ENCODE measurements around the gene EOMES. TPM values are rescaled to one million over a fixed set of nuclear protein-coding genes. Genes with fewer than 3 reads are reported as not detected.
A peak's percentile ranks its signal among the peaks of the same experiment; 100 is the strongest.

EOMES gene
- polyA plus RNA-seq, 1 donor = 0.18 TPM

DNA sequence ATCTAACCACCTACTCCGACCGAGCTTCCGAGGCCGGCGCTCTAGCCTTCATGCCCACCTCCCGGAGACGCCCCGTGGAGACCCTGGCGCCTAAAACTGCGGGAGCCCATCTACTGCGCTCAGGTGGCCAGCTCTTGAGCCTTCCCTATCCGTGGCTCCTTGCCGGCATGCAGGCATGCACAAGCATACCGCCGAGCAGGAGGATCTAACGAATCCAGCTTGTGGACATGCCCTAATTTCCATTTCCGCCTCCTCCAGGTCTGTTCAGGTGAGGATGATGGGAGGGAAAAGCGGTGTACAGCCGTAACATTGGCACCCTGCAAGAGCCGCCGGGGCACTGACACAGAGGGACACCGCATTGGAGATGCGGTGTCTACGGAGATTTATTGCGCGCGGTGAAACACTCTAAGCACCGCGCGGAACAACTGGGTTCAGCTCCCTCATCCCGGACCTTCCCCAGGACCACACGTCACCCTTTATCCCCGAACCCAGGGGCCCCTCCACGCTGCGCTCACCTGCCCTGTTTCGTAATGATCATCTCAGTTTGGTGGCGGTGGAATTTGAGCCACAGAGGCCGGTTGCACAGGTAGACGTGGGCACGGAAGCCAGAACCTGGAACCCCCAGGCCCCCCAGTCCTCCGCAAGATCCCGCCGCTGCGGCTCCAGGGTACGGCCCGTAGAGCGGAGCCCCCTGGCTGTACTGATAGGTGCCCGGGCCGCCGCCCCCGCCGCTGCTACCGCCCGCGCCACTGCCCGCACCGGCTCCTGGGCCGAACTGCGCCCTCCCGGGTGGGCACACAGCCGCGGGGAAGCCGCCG, 1.0 kb downstream of the EOMES start:
- DNase-seq = no peak

DNA sequence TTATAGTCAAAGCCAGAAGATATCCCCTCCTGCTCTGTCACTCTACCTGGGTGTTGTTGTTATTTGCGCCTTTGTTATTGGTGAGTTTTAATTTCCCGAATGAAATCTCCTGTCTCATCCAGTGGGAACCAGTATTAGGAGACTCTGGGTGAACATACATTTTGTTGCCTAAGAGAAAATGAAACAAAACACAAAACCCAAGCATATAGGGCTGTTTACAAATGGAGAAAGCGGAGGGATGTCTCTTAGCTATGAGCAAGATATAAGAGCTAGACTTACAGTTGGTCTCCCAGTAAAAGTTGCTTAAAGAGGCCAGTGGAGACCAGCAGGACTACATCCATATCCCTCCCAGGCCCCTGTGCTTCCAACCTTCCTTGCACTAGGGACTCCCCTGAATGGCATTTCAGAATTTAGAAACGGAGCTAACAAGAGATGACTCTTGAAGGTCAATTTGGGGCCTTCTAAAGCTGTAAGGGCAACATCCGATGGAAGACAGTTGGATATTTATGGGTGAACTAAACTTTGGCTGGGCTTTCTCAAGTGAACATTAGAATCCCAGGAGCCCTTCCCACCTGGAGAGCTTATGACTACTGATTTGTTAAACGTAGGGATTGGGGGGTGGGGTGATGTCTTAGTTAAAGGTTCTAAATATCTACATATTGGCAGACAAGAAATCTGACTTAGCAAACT, 2.7 kb downstream of the EOMES start:
- DNase-seq = no peak

DNA sequence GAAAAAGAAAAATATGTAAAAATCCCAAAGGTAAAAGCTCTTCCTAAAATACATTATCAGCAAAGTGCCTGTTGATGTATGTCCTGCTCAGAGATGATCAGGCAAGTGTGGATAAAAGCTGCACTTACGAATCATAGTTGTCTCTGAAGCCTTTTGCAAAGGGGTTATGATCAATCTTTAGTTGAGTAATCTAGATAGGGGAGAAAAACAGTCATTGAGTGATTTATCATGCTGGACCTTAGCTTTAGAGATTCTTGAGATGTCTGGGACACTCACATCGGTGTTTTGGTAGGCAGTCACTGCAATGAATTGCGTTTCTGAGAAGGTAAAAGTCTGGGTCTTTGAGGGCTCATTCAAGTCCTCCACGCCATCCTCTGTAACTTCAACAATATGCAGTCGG, 3.7 kb downstream of the EOMES start:
- no peak for DNase-seq

DNA sequence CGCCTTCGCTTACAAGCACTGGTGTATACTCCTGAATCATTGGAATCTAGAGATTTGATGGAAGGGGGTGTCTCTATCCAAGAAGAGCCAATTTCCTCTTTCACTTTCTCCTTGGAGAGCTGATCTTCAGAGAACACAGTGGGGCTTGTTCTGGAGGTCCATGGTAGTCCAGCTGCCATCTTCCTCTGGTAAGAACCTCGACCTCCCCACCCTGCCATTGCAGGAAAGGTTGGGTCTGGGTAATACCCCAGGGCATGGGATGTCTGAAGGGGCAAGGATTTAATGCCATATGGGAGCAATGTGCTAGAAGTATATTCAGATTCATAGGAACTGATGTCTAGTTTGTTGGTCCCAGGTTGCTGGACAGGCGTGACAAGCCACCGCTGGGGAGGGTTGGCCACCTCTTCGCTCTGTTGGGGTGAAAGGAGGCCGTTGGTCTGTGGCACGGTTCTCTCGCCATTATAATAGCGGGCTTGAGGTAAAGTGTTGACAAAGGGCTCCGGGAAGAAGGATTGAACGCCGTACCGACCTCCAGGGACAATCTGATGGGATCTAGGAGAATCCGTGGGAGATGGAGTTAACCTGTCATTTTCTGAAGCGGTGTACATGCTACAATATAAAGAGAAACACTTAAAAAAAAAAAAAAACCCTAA, 4.8 kb downstream of the EOMES start:
- DNase-seq = no peak

DNA sequence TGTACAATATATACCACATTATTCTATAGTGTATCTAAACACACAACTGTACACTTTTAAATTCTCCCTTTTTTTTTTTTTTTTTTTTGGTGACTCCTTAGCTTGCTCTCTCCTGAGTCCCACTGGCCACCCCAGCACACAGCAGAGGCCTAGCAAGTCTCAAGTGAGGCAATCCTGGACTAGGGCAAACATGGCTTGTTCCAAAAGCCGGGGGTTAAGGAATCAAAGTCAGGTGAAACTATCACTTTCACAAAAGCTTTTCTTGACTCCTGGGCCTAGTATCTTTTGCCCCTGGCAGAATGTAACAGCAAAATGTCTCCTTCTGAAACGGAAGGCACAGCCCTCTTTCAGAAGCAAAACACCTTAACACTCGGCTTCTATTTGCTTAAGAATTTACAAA, 5.8 kb downstream of the EOMES start:
- no peak for DNase-seq

DNA sequence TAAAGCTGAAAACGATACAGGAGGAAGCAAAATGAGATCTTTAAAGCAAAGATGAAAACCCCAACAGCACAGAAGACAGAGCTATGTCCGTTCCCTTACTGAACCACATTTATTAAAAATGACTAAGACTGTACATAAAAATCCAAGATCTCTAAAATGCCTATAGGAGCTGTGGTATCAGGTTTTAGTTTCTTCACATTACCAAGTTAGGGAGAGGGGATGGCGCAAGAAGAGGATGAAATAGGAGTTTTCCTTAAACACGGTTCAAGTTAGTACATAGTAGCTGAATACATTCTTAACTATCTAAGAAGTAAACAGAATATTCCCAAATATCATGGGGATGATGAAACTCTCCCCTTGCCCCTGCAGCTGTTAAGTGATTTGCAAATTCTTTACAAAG, 6.3 kb downstream of the EOMES start:
- no peak for DNase-seq

DNA sequence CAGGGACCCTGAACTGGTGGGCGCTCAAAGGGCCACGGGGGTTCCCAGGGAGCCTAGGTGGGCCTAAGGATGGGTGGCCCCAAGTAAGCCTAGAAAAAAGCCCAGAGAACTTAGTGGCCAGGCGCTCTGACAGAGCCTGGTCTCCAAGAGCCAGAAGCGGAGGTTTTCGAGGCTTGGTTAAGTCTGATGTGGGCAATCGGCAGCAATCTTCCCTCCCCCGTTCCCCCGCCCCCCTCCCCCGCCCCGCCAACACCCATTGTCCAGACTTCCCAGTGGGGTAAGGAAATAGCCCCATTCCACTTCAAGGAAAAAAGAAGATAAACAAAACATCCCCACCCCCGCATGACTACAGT, 6.7 kb downstream of the EOMES start:
- no peak for DNase-seq

DNA sequence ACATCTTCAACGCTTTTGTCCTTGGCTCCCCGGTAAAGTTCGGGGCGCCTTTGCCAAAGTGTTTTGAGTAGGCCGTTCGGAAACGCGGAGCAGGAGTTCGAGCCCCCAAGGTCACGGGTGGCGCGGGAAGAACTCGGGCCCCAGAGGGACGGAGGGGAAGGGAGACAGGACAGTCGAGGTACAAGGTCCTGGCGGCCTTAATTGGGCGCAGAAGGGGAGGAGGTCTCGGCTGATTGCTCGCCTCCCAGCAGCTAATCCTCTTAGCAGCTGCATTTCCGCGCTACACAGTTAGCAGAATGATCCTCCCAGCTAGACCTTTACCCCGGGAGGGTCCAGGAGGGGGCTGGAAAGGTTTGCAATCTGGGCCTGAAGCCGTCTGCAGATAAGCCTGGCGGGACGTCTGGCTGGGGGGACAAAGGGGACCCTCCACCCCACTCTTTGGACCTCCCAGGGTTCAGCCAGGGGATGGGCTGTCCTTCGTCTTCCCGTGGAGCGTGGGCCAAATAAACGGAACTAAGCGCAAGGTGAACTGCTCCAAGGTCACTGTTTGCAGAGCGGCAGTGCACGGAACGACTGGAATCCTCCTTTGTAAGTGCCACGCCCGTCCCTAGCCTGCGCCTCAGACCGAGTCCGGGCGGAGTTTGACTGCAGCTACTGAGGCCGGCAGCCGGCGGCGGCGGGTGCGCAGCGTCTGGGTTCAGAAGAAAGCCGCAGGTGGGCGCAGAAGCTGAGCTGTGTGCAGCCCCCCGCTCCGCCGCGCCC, 7.2 kb downstream of the EOMES start:
- no peak for DNase-seq

DNA sequence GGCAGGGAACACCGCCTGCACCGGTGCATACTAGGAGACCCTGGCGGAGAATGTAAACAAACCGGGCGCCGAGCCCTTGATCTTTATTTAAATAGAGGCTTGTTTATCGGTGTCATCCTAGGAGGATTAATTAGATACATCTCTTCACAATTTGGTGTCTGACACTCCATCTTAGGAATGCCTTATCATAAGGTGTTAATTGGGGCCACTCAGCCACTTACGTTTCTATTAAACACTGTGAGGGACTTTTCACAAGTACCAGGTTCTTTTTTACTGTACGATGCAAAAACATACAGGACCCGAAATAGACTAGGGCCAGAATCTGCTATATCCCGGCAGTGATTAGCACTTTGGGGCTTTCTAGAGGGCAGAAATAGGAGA, 8.0 kb downstream of the EOMES start:
- no peak for DNase-seq

DNA sequence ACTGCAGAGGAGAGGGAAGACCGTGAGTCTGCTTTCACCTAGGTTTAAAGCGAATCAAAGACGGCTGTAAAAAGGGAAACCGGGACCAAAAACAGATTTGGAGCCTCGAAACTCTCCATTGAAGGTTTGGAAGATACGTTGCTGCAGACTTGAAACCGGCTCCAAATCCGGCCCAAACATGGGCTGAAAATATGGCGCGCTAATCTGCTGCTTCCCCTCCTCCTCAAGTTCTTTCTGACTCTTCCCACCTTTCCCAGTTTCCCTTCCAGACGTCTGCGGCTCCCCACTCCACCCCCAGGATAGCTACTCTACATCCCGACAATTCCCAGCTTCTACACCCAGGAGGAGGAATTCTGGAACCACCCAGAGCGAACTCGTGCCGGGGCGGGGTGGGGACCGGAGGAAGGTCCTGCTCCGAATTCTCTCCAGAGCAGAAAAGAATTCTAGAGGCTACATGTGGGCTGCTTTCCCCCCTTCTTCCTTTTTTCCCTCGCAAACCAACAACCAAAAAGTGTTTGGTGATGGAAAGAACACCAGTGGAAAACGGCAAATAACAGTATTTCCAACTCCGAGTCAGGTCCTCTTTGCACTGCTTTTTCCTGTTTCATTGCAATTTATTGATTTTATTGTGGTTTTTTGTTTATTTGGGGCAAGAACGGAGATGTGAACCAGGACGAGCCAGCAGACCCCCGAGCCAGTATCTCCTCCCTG, 8.5 kb downstream of the EOMES start:
- no peak for DNase-seq

DNA sequence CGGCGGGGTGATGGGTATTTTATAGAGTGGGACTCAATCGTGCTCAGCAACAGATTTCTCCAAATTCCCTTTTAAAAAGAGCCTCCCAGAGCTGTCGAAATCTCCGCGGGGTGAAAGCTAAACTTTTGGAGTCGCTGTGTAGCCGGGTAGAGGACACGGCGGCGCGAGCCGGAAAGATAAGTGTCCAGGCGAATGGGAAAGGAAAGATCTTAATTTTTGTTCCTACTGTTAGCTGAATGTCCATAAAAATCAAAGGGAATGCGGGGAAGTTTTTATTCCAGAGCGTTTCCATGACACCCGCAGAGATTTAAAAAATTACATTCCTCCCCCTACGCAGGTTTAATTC, 9.1 kb downstream of the EOMES start:
- no peak for DNase-seq

DNA sequence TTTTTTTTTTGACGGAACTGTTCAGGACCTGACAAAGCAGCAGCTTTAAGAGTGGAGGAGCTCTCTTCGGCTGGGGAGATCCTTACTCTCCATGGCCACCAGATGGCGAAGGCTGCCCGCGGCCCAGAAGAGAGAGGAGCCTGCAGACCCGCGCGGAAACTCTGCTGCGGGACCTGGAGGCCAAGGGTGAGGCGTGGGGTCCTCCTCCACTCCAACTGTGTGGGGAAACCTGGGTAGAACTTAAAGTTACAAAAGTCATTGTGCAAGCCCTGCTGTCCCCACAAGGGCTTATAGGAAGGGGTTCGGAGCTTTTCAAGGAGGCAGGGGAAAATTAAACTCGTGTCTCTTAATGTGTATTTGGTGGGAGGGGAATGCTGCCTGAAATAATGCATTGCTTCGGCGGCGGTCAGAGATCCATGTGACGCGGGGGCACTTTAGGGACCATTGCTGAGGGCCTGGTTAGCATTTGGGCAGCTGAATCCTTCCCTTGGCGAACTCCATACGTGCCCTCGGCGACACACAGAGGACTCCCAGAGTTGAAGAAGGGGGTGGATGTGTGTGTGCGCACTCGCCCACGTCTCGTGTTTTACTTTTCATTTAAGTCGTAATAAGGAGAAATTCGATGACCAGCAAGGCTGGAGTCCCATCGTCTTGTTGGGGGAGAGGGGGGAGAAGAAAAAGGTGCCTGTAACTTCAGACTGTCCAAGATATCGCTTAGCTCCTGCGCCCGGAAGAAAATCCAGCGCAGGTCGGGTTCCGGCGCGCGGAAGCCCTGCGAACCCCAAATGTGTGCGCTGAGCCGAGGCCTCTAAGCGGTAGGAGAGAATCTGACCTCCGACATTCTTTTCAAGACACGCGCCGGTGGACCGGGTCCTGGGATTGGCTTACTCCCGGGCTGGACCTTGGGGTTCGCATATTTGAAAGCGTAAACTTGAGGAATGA, 9.7 kb downstream of the EOMES start:
- DNase-seq = peak; percentile 81

DNA sequence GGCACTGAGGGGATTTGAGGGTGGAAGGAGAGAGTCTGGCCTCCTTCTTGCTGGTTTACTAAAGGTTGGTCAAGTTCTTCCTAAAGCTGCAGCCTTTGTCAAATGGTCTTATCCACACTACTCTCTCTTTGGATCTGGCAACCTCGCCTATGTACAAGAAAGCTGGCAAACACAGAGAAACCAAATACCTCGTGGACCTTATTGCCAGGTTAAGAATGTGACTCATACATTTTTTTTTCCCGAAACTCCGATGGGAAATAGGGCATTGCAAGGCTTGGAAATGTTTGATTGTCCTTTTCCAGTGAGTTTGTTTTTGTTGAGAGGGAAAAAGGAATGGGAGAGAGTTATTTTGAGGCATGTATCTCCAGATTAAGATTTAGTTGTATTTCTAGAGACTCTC, 13.9 kb downstream of the EOMES start:
- no peak for DNase-seq

DNA sequence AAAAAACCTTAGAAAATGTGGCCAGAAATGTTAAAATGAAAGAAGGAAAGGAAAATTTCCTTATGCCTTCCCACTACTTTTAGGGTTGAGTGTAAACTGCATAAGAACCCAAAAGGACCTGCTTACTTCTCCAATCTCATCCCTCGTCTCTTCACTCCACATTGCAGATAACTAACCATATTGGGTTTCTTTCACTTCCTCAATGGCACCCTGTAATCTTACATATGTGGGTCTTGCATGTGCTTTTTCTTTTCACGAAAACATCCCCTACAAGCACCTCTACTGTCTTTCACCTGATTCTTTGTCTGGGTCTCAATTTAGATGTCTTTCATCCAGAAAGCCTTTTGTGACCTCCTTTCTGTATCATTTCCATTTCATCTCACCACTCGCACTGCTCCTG, 23.1 kb downstream of the EOMES start:
- DNase-seq = no peak

DNA sequence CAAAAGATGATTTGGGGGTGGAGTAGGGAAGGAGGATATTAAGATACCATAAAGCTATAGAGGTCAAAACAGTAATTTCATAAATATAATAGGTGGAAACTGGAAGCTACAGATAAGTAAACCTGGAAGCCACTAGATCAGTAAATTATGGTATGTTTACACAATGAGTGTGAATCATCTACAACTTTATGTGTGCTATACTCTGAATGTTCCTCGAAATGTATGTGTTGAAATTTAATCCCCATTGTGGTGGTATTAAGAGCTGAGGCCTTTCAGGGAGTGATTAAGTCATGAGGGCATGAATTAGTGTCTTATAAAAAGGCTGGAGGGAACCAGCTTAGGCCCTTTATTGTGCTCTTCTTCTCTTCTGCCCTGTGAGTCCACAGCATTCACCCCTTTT, 25.2 kb downstream of the EOMES start:
- no peak for DNase-seq

DNA sequence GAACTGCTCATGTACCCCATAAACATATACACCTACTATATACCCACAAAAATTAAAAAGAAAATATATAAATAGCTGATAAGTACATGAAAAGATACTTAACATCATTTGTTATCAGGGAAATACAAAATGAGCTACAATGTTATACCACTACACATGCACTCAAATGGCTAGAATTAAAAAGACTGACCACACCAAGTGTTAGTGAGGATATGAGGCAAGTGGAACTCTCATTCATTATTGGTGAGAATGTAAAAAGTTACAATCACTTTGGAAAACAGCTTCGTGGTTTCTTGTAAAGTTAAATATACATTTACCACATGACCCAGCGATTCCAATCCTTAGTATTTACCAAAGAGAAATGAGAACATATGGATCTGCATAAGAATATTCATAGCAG, 26.5 kb downstream of the EOMES start:
- DNase-seq = no peak

DNA sequence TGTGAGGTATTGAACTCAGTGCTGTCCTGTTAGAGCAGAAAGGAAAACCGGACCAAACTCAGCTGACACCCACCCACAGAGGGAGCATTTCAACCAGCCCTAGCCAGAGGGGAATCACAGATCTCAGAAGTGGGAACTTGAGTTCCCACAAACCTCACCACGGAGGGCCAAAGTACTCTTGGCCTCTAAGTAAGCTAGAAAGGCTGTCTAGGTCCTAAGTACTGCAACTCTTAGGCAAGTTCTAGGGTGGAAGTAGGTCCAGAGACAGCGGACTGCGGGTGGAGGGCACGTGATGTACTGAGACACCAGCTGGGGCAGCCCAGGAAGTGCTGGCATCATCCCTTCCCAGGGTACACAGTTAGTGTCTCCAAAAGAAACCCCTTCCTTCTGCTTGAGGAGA, 34.1 kb downstream of the EOMES start:
- no peak for DNase-seq

DNA sequence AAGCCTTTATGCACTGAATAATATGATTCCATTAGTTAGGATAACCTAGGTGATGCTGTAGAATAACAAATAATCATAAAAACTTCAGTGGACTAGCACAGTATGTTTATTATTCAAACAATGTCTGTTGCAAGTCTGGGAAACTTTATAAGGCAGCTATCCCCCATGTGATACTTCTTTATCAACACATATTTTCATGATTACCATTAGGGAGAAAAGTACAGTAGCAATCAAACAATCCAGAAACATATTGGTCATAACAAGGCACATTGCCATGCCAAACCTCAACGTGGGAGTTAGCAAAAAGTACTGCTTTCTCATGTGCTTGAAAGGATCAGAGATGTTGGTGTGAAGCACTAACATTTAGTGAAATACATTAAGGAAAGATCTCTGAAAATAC, 35.5 kb downstream of the EOMES start:
- no peak for DNase-seq

DNA sequence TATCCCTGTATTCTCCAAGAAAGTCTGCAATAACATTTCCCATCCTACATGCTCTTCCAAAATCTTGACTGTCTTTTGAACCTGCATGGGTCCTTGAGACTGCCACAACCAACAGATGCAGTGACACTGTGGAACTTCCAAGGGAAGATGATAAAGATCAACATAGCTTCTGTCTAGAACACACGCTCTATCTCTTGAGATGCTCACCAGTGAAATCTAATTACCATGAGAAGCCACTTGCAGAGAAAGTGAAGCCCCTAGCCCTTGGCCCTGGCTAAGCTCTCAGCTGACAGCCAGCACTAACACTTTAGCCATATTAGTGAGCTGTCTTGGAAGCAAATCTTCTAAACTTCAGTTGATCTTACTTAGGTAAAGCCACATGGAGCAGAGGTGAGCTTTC, 36.6 kb downstream of the EOMES start:
- DNase-seq = no peak

DNA sequence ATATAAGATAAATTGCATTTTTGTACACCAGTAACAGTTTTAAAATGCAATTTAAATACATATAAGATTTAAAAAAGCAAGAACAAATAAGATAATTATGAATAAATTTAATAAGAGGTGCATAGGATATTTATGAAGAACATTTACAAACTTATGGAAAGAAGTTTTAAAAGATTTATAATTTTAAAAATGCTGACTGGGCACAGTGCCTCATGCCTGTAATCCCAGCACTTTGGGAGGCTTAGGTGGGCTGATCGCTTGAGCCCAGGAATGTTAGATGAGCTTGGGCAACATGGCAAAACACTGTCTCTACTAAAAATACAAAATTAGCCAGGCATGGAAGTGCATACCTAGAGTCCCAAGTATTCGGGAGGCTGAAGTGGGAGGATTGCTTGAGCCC, 37.8 kb downstream of the EOMES start:
- no peak for DNase-seq

DNA sequence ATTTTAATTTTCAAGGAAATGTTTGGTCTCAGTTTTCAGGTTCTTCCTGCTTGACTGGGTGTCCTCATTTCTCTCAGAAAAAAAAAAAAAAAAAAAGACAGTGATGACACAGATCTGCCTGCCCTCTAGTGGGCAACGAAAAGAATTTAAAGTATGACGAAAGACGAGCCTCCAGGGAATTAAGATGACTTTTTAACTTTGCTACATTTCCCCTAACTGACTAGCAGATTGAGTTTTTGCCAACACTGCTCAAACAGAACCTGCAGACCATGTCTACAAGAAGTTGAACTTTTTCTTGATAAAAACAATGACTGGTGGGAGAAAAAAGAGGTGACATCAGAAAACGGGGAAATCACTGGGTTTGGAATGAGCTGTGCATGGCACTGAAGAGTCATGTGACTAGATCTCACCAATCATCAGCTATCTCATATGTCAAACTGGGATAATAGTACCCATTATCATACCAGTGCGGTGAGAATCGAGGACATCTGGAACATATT, 40.8 kb downstream of the EOMES start:
- DNase-seq = peak; percentile 59

Data from hindlimb muscle (tissue), 1 donor.